Motor neuron (in vitro differentiated cells): ENCODE data around the gene PRR23E. TPM values are rescaled to one million over a fixed set of nuclear protein-coding genes. Genes with fewer than 3 reads are reported as not detected.

ENCODE experiments used
- ATAC-seq, 8 experiments: fragments of 200-7000 bp; cut with Tn5 transposase; replicated peaks in 6 of 8; 2 replicates each; pipeline ENCODE4 v1.8.0; 2021; ENCODE audit warnings: mild to moderate bottlenecking in 8 of 8, moderate library complexity in 8 of 8
- H3K27ac ChIP-seq, 2 donors: fragments of 250-450 bp; sonication (Bioruptor Pico); 2 replicates each; pipeline ENCODE4 v1.9.0; 2021; ENCODE audit warnings: antibody characterized with exemption in 2 of 2, mild to moderate bottlenecking in 2 of 2, moderate library complexity in 1 of 2
- H3K4me1 ChIP-seq, 2 donors: fragments of 250-450 bp; sonication (Bioruptor Pico); replicated peaks in 1 of 2; 2 replicates each; pipeline ENCODE4 v1.6.1; 2021; ENCODE audit warnings: antibody characterized with exemption in 2 of 2, mild to moderate bottlenecking in 2 of 2, moderate library complexity in 1 of 2
- H3K4me3 ChIP-seq, 5 donors: fragments of 250-450 bp; sonication (Bioruptor Pico); 2 replicates each; pipeline ENCODE4 v1.9.0; 2021; ENCODE audit warnings: antibody characterized with exemption in 5 of 5, mild to moderate bottlenecking in 5 of 5, moderate library complexity in 4 of 5
- WGBS, 10 experiments: fragments of 450-650 bp; shearing (Covaris generic); methylation state at CpG; one replicate each; pipeline ENCODE4 v1.0.0; 2022; 5-methylcytosine and 5-hydroxymethylcytosine counted together
- in situ Hi-C, 9 experiments: fragments of 400-800 bp; cut with MboI; loops; one replicate each; pipeline ENCODE4 v1.15.0; 2021; ENCODE audit warnings: low sequenced_read_pairs in 9 of 9, low pct_unique_long_range_greater_than_20kb in 2 of 9; ENCODE audit not compliant: unreplicated experiment in 9 of 9
- total RNA-seq, 8 experiments: library from RNA; unstranded; fragments of 300-600 nt; gene quantifications; 2 replicates each; pipeline versions ENCODE4 v1.2.3 to v1.2.4, GENCODE V29; 2022

Gene PRR23E
- total RNA-seq, 8 experiments from 2014 or later = 0.09 to 0.81 (median 0.44) TPM; not detected in 2

GRCh38 chr3:127209155-127209839 is 16.4 kb downstream of the PRR23E start:
- in situ Hi-C loops = no loop called here
- Histone ChIP-seq H3K4me3 (no peak overlapping the region), H3K4me1 (peaks cover 2 to 9% of the 10 kb centered on the region in 2 donors), H3K27ac (peak overlapping the region in 1 of 2 donors; percentile 8)
- ATAC-seq = no peak
- 0 to 100% (median 88%) methylated on average over 1 to 5 of the region's 13 CpGs; no CpG with 5 or more reads in 4 of the 10 experiments for WGBS, 10 experiments

GRCh38 chr3:127209840-127210653 is 17.1 kb downstream of the PRR23E start:
- Histone ChIP-seq H3K27ac (no peak overlapping the region), H3K4me3 (no peak overlapping the region), H3K4me1 (peaks cover 7 to 9% of the 10 kb centered on the region in 2 donors)
- ATAC-seq = peak in 1 of 8 experiments; percentile 56
- WGBS, 10 experiments = 53 to 92% methylated on average over 2 to 3 of the region's 14 CpGs; no CpG with 5 or more reads in 8 of the 10 experiments
- in situ Hi-C loops = no loop called here

GRCh38 chr3:127210654-127210943 is 17.7 kb downstream of the PRR23E start:
- ATAC-seq = no peak
- in situ Hi-C loops = no loop called here
- Histone ChIP-seq H3K27ac (no peak overlapping the region), H3K4me1 (peaks cover 9 to 11% of the 10 kb centered on the region in 2 donors), H3K4me3 (no peak overlapping the region)
- WGBS, 10 experiments = 13 to 100% (median 80%) methylated on average over 1 to 4 of the region's 7 CpGs; no CpG with 5 or more reads in 4 of the 10 experiments

GRCh38 chr3:127211118-127212060 is 18.5 kb downstream of the PRR23E start:
- WGBS, 10 experiments = 20 to 82% (median 75%) methylated on average over 1 to 6 of the region's 14 CpGs; no CpG with 5 or more reads in 4 of the 10 experiments
- in situ Hi-C loops = no loop called here
- Histone ChIP-seq H3K4me3 (no peak overlapping the region), H3K4me1 (peaks cover 17% of the 10 kb centered on the region in 2 donors), H3K27ac (no peak overlapping the region)
- ATAC-seq = no peak

GRCh38 chr3:127212231-127212630 is 19.3 kb downstream of the PRR23E start:
- whole genome bisulfite sequencing, 10 experiments = 60 to 100% (median 90%) methylated on average over 1 to 3 of the region's 3 CpGs; no CpG with 5 or more reads in 2 of the 10 experiments
- peaks cover 17 to 19% of the 10 kb centered on the region in 2 donors for H3K4me1 ChIP-seq
- in situ Hi-C loops = no loop called here
- no peak for ATAC-seq
- H3K27ac ChIP-seq = no peak overlapping the region
- no peak overlapping the region for H3K4me3 ChIP-seq

GRCh38 chr3:127212711-127213110 is 19.8 kb downstream of the PRR23E start:
- in situ Hi-C loops = no loop called here
- 90 to 100% (median 95%) methylated on average over 2 to 3 of the region's 5 CpGs; no CpG with 5 or more reads in 5 of the 10 experiments for WGBS, 10 experiments
- H3K27ac ChIP-seq = no peak overlapping the region
- peak in 1 of 8 experiments; percentile 27 for ATAC-seq
- no peak overlapping the region for H3K4me3 ChIP-seq
- peaks cover 17 to 19% of the 10 kb centered on the region in 2 donors for H3K4me1 ChIP-seq

- H3K27ac ChIP-seq = no peak overlapping the region
- in situ Hi-C loops = no loop called here
- WGBS, 10 experiments = no CpG with 5 or more reads among the region's 4 CpGs
- no peak for ATAC-seq
- no peak overlapping the region for H3K4me3 ChIP-seq
- H3K4me1 ChIP-seq = peaks cover 15 to 19% of the 10 kb centered on the region in 2 donors
Observed at GRCh38 chr3:127213381-127213918, 20.5 kb downstream of the PRR23E start.

GRCh38 chr3:127214975-127215374 is 22.0 kb downstream of the PRR23E start:
- H3K4me3 ChIP-seq = no peak overlapping the region
- 20 to 75% (median 42%) methylated on average over 2 to 3 of the region's 3 CpGs for WGBS, 10 experiments
- H3K4me1 ChIP-seq = peaks cover 8 to 17% of the 10 kb centered on the region in 2 donors
- H3K27ac ChIP-seq = no peak overlapping the region
- in situ Hi-C loops = no loop called here
- ATAC-seq = no peak

- H3K27ac ChIP-seq = no peak overlapping the region
- peaks cover 16 to 22% of the 10 kb centered on the region in 2 donors for H3K4me1 ChIP-seq
- ATAC-seq = peak in 1 of 8 experiments; percentile 40
- WGBS, 10 experiments = 24 to 94% (median 77%) methylated on average over 1 to 6 of the region's 8 CpGs
- no peak overlapping the region for H3K4me3 ChIP-seq
- in situ Hi-C loops = no loop called here
Observed at GRCh38 chr3:127215714-127216414, 22.9 kb downstream of the PRR23E start.

- Histone ChIP-seq H3K27ac (no peak overlapping the region), H3K4me1 (peaks cover 19 to 29% of the 10 kb centered on the region in 2 donors), H3K4me3 (no peak overlapping the region)
- 44 to 100% (median 89%) methylated on average over 2 to 10 of the region's 16 CpGs for WGBS, 10 experiments
- in situ Hi-C loops = no loop called here
- peak in 1 of 8 experiments; percentile 40 for ATAC-seq
Observed at GRCh38 chr3:127216415-127217261, 23.7 kb downstream of the PRR23E start.

GRCh38 chr3:127217596-127218453 is 24.9 kb downstream of the PRR23E start:
- Histone ChIP-seq H3K4me1 (peaks cover 19 to 29% of the 10 kb centered on the region in 2 donors), H3K27ac (no peak overlapping the region), H3K4me3 (no peak overlapping the region)
- peak in 3 of 8 experiments; percentile 4 to 36 (median 7) for ATAC-seq
- 3 to 100% (median 82%) methylated on average over 1 to 9 of the region's 9 CpGs for WGBS, 10 experiments
- in situ Hi-C loops = no loop called here
